C1 segment of cervical spinal cord (tissue), 14 donors: ENCODE results near the gene AICDA.
"Not testable (repeated sequence)": the region's sequence is repeated elsewhere in the genome, so short reads cannot be mapped to it uniquely, and the experiment has no call there.

ENCODE experiments used
- DNase-seq, 14 donors: peaks; one replicate each; lab custom pipeline; 2025; lab: John Stamatoyannopoulos, UW

AICDA gene

GRCh38 chr12:8612629-8613028 lies at the start of gene AICDA:
AICDA (minus strand) TSS chr12:8612859; CDS start chr12:8612767, 92 bp downstream.
- no peak for DNase-seq

GRCh38 chr12:8661751-8662150 lies 49.1 kb upstream of the AICDA start:
- DNase-seq, result no peak

GRCh38 chr12:8661016-8661415 lies 48.4 kb upstream of the AICDA start:
- no peak for DNase-seq

- no peak for DNase-seq
Observed at GRCh38 chr12:8658346-8658745, 45.7 kb upstream of the AICDA start.

- DNase-seq, result no peak
Observed at GRCh38 chr12:8655421-8655820, 42.8 kb upstream of the AICDA start.

GRCh38 chr12:8648576-8649205 lies 36.0 kb upstream of the AICDA start:
- DNase-seq, result no peak

GRCh38 chr12:8647968-8648367 lies 35.3 kb upstream of the AICDA start:
- DNase-seq, result no peak

GRCh38 chr12:8644345-8645248 lies 31.9 kb upstream of the AICDA start:
- no peak for DNase-seq

- DNase-seq, result no peak
Observed at GRCh38 chr12:8642775-8643174, 30.1 kb upstream of the AICDA start.

GRCh38 chr12:8639936-8640335 lies 27.3 kb upstream of the AICDA start:
- DNase-seq, result no peak

GRCh38 chr12:8638951-8639350 lies 26.3 kb upstream of the AICDA start:
- no peak for DNase-seq

GRCh38 chr12:8637666-8638065 lies 25.0 kb upstream of the AICDA start:
- peak in 2 of 14 donors; percentile 1 to 43 for DNase-seq

GRCh38 chr12:8637244-8637643 lies 24.6 kb upstream of the AICDA start:
- DNase-seq, result no peak

- DNase-seq, result no peak
Observed at GRCh38 chr12:8636581-8636980, 23.9 kb upstream of the AICDA start.

- not testable (repeated sequence) for DNase-seq
Observed at GRCh38 chr12:8636007-8636346, 23.3 kb upstream of the AICDA start.

- DNase-seq, result not testable (repeated sequence)
Observed at GRCh38 chr12:8635342-8636006, 22.8 kb upstream of the AICDA start.

GRCh38 chr12:8630131-8630530 lies 17.5 kb upstream of the AICDA start:
- no peak for DNase-seq

GRCh38 chr12:8629486-8630033 lies 16.9 kb upstream of the AICDA start:
- no peak for DNase-seq

GRCh38 chr12:8628731-8629130 lies 16.1 kb upstream of the AICDA start:
- no peak for DNase-seq

- not testable (repeated sequence) for DNase-seq
Observed at GRCh38 chr12:8624750-8625149, 12.1 kb upstream of the AICDA start.

- DNase-seq, result no peak
Observed at GRCh38 chr12:8622646-8623045, 10.0 kb upstream of the AICDA start.

- DNase-seq, result no peak
Observed at GRCh38 chr12:8615206-8615605, 2.5 kb upstream of the AICDA start.
